Keratinocyte (primary cell): Measurements from ENCODE around the gene OR51E2.

Source experiments
- EZH2 ChIP-seq: IDR thresholded peaks from one replicate; pipeline ENCODE4 v1.6.1; 2012; ENCODE audit warnings: inconsistent platforms, mild to moderate bottlenecking, low read length, moderate library complexity
- TF ChIP-seq, protein P1 (sequence below), 3 experiments: IDR thresholded peaks in 1 of 3; conservative IDR thresholded peaks in 1 of 3; optimal IDR thresholded peaks in 1 of 3; 2 replicates in 2 of 3; 3 replicates in 1 of 3; pipeline versions ENCODE3 to v1.5.1; 2011; ENCODE audit warnings: low read length in 3 of 3, mild to moderate bottlenecking in 3 of 3, moderate library complexity in 2 of 3, control low read depth in 1 of 3, inconsistent platforms in 1 of 3; ENCODE audit not compliant: insufficient read depth in 2 of 3; ENCODE audit errors: extremely low read depth in 1 of 3

DNA sequence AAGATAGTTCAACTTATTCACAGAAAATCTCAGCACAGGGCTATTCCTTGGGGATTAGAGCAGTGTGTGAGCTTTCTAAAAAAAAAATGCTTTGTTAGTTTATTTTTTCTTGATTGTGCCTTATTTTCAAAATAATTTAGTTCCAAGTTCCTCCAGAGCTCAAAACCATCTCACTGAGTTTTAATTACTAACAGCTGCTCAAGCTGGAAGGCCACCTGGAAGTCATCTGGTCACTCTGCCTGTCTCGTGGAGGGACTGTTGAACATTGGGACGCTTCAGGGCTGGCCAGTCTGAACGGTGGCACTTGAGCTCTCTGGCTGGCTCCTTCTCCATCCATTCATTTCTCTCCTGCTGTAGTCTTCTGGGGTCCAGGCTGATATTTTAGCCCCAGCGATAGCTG is 49.9 kb downstream of the OR51E2 start:
- TF ChIP-seq, protein P1, sequence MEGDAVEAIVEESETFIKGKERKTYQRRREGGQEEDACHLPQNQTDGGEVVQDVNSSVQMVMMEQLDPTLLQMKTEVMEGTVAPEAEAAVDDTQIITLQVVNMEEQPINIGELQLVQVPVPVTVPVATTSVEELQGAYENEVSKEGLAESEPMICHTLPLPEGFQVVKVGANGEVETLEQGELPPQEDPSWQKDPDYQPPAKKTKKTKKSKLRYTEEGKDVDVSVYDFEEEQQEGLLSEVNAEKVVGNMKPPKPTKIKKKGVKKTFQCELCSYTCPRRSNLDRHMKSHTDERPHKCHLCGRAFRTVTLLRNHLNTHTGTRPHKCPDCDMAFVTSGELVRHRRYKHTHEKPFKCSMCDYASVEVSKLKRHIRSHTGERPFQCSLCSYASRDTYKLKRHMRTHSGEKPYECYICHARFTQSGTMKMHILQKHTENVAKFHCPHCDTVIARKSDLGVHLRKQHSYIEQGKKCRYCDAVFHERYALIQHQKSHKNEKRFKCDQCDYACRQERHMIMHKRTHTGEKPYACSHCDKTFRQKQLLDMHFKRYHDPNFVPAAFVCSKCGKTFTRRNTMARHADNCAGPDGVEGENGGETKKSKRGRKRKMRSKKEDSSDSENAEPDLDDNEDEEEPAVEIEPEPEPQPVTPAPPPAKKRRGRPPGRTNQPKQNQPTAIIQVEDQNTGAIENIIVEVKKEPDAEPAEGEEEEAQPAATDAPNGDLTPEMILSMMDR (optimal IDR thresholded peaks at IDR 0.05 in 1 of 3, IDR thresholded peaks at IDR 0.05 in 1 of 3, conservative IDR thresholded peaks at IDR 0.05 in 1 of 3; ENCODE audit: extremely low read depth in 1 of 3, insufficient read depth in 2 of 3, low read length in 3 of 3): no peak
- TF ChIP-seq EZH2: no peak
